Smooth muscle cell (in vitro differentiated cells): Measurements from ENCODE around the gene MRPL1. TPM values are rescaled to one million over a fixed set of nuclear protein-coding genes. Genes with fewer than 3 reads are reported as not detected.
A peak's percentile ranks its signal among the peaks of the same experiment; 100 is the strongest.

Experiments used
- DNase-seq: peaks from one replicate; lab custom pipeline; 2025; ENCODE audit not compliant: unreplicated experiment; lab: John Stamatoyannopoulos, UW
- H2AFZ ChIP-seq: fragments of 200-600 bp; sonication (generic); 2 replicates; pipeline ENCODE4 v1.6.0; 2016; ENCODE audit warnings: antibody characterized with exemption, low read depth, mild to moderate bottlenecking
- H3F3A ChIP-seq: fragments of 200-600 bp; sonication (generic); 2 replicates; pipeline ENCODE4 v1.6.0; 2017; ENCODE audit warnings: antibody characterized with exemption, low read depth
- H3K27ac ChIP-seq: fragments of 200-600 bp; sonication (generic); 2 replicates; pipeline ENCODE4 v1.5.1; 2016; ENCODE audit warnings: low read depth, mild to moderate bottlenecking
- H3K27me3 ChIP-seq: fragments of 200-600 bp; sonication (generic); 2 replicates; pipeline ENCODE4 v1.6.1; 2016; ENCODE audit warnings: low read depth, mild to moderate bottlenecking
- H3K36me3 ChIP-seq: fragments of 200-600 bp; sonication (generic); 2 replicates; pipeline ENCODE4 v1.5.1; 2016; ENCODE audit warnings: low read depth
- H3K4me1 ChIP-seq: fragments of 200-600 bp; sonication (generic); 2 replicates; pipeline ENCODE4 v1.5.1; 2016; ENCODE audit warnings: low read depth
- H3K4me2 ChIP-seq: fragments of 200-600 bp; sonication (generic); 2 replicates; pipeline ENCODE4 v1.6.0; 2016; ENCODE audit warnings: mild to moderate bottlenecking
- H3K4me3 ChIP-seq: fragments of 200-600 bp; sonication (generic); 2 replicates; pipeline ENCODE4 v1.5.1; 2016; ENCODE audit warnings: mild to moderate bottlenecking
- H3K79me2 ChIP-seq: fragments of 200-600 bp; sonication (generic); 2 replicates; pipeline ENCODE4 v1.6.0; 2016; ENCODE audit warnings: low read depth, mild to moderate bottlenecking
- H3K9ac ChIP-seq: fragments of 200-600 bp; sonication (generic); 2 replicates; pipeline ENCODE4 v1.6.0; 2016; ENCODE audit warnings: low read depth
- H3K9me3 ChIP-seq: fragments of 200-600 bp; sonication (generic); replicated peaks from 2 replicates; pipeline ENCODE4 v1.5.1; 2016; ENCODE audit warnings: low read depth
- H4K20me1 ChIP-seq: fragments of 200-600 bp; sonication (generic); 2 replicates; pipeline ENCODE4 v1.6.0; 2016; ENCODE audit warnings: low read depth
- WGBS: methylation state at CpG from one replicate; pipeline ENCODE4 v1.1.7; 2016; ENCODE audit warnings: low lambda C conversion rate; 5-methylcytosine and 5-hydroxymethylcytosine counted together
- polyA plus RNA-seq: library from polyadenylated mRNA; unstranded; fragments of >200 nt; fragmentation: Nextera tagmentation; extraction: Ambion mirVana; gene quantifications from 2 replicates; pipeline ENCODE4 v1.2.1, GENCODE V29; 2016
- total RNA-seq: library from RNA; depleted of rRNA; stranded (reverse); fragments of >200 nt; gene quantifications from 2 replicates; pipeline ENCODE4 v1.2.3, GENCODE V29; 2014
- TF ChIP-seq, protein P1 (sequence below): fragments of 200-600 bp; sonication (generic); IDR thresholded peaks from 2 replicates; pipeline ENCODE4 v1.5.1; 2017; ENCODE audit warnings: borderline replicate concordance, mild to moderate bottlenecking, antibody characterized with exemption; ENCODE audit not compliant: insufficient read depth, poor library complexity, severe bottlenecking

MRPL1 gene
- total and polyA plus RNA-seq, 2 experiments from 2014 or later: 20.2 to 31.6 TPM

DNA sequence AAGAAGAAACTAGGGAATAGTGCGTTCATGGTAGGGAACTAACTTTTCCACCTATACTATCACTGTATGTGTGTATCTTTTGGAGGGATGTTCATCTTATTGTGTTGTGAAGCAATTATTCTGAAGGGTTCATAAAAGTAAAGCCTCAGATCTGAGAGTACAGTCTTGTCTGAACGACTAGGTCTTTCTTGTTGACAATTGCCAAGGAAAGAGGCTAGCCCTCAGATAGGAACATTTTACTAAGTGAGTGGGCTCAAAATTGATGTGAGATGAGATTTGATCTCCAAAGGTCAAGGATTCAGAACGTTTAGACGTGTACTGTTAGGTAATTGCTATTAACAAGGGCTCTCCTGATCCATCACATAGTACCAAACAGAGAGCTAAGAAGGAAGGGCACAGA, 28.2 kb upstream of the MRPL1 start:
- H3K9me3 ChIP-seq: no peaks in the 10 kb centered on the region
- no peaks in the 10 kb centered on the region for H4K20me1 ChIP-seq
- H3K79me2 ChIP-seq: no peaks in the 10 kb centered on the region
- H3K4me2 ChIP-seq: no peak overlapping the region
- peaks cover 7% of the 10 kb centered on the region for H3K27me3 ChIP-seq
- H2AFZ ChIP-seq: no peak overlapping the region
- H3K36me3 ChIP-seq: no peaks in the 10 kb centered on the region
- no peak overlapping the region for H3K27ac ChIP-seq
- no peaks in the 10 kb centered on the region for H3K4me1 ChIP-seq
- TF ChIP-seq, protein P1, sequence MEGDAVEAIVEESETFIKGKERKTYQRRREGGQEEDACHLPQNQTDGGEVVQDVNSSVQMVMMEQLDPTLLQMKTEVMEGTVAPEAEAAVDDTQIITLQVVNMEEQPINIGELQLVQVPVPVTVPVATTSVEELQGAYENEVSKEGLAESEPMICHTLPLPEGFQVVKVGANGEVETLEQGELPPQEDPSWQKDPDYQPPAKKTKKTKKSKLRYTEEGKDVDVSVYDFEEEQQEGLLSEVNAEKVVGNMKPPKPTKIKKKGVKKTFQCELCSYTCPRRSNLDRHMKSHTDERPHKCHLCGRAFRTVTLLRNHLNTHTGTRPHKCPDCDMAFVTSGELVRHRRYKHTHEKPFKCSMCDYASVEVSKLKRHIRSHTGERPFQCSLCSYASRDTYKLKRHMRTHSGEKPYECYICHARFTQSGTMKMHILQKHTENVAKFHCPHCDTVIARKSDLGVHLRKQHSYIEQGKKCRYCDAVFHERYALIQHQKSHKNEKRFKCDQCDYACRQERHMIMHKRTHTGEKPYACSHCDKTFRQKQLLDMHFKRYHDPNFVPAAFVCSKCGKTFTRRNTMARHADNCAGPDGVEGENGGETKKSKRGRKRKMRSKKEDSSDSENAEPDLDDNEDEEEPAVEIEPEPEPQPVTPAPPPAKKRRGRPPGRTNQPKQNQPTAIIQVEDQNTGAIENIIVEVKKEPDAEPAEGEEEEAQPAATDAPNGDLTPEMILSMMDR: no peak
- no peaks in the 10 kb centered on the region for H3F3A ChIP-seq
- no peak for DNase-seq
- WGBS: 78% methylated on average over 4 of the region's 4 CpGs
- H3K9ac ChIP-seq: no peak overlapping the region
- no peak overlapping the region for H3K4me3 ChIP-seq

DNA sequence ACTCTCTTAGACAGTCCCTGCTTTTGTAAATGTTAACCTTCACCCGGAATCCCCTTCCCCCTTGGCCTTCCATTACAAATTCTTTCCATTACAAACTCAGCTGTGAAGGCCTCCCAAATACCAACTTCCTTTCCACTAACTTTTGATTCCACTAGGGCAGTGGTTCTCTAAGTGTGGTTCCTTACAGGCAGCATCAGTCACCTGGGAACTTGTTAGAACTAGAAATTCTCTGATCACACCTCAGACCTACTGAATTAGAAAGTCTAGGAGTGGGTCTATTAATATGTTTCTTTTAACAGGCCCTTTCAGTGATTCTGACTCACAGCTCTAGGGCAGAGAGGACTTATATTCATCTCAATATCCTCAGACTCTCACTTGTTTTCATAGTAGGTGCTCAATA, 19.0 kb upstream of the MRPL1 start:
- no peaks in the 10 kb centered on the region for H3K27me3 ChIP-seq
- 47% methylated on average over 1 of the region's 1 CpG for WGBS
- TF ChIP-seq, protein P1: no peak

DNA sequence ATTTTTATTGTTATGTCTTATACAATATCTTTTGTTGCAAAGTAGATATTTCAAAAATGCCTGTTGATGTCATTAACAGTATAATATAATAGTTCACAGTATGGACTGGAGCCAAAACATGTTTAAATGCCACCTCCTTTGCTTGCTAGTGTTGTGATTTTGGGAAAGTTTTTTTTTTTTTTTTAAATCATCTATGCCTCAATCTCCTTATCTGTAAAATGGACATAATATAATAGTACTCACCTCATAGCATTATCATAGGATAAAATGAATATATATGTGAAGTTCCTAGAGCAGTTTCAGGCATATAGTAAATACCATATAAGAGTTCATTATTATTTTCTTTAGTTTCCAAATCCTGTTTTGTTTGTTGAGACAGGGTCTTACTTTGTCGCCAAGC, 18.3 kb upstream of the MRPL1 start:
- H3K79me2 ChIP-seq: no peaks in the 10 kb centered on the region
- H3K4me1 ChIP-seq: no peaks in the 10 kb centered on the region
- WGBS: 100% methylated on average over 1 of the region's 1 CpG
- H2AFZ ChIP-seq: no peak overlapping the region
- H3F3A ChIP-seq: no peaks in the 10 kb centered on the region
- DNase-seq: no peak
- no peaks in the 10 kb centered on the region for H3K36me3 ChIP-seq
- no peak overlapping the region for H3K4me2 ChIP-seq
- H3K27me3 ChIP-seq: no peaks in the 10 kb centered on the region
- H3K9me3 ChIP-seq: no peaks in the 10 kb centered on the region
- no peak overlapping the region for H3K9ac ChIP-seq
- TF ChIP-seq, protein P1: no peak
- no peaks in the 10 kb centered on the region for H4K20me1 ChIP-seq
- H3K4me3 ChIP-seq: no peak overlapping the region
- H3K27ac ChIP-seq: no peak overlapping the region

More for the DNA sequence above, 19.0 kb upstream of the MRPL1 start:
- Histone ChIP-seq H4K20me1 (no peaks in the 10 kb centered on the region), H3K9ac (no peak overlapping the region), H3K9me3 (no peaks in the 10 kb centered on the region), H3K4me1 (no peaks in the 10 kb centered on the region), H2AFZ (peak overlapping the region; percentile 40), H3K79me2 (no peaks in the 10 kb centered on the region), H3K36me3 (no peaks in the 10 kb centered on the region), H3F3A (no peaks in the 10 kb centered on the region), H3K4me3 (no peak overlapping the region), H3K27ac (no peak overlapping the region), H3K4me2 (no peak overlapping the region)
- no peak for DNase-seq

DNA sequence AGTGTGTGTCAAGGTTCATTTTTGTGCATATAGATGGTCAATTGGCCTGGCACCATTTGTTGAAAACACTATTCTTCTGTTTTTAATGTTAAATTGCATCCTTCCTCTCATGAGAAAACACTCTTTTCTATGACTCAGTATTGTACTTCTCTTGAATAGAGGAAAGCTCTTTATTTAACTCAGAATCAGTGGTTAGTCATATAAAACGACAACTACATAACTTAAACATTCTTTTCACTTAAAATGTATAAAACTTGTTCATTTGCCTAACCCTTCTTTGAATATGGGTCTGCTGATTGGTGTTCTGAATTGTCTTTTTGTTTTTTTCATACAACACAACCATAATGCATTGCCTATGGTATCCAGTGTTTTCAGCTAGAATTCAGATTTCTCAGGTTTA, 17.2 kb upstream of the MRPL1 start:
- H3K4me1 ChIP-seq: no peaks in the 10 kb centered on the region
- no peak overlapping the region for H3K9ac ChIP-seq
- no peak overlapping the region for H3K27ac ChIP-seq
- H3K4me2 ChIP-seq: no peak overlapping the region
- no peaks in the 10 kb centered on the region for H3K27me3 ChIP-seq
- no peaks in the 10 kb centered on the region for H3K9me3 ChIP-seq
- no peak overlapping the region for H3K4me3 ChIP-seq
- no peak overlapping the region for H2AFZ ChIP-seq
- no peaks in the 10 kb centered on the region for H3K79me2 ChIP-seq
- no peaks in the 10 kb centered on the region for H3F3A ChIP-seq
- WGBS: 97% methylated on average over 1 of the region's 1 CpG
- H4K20me1 ChIP-seq: no peaks in the 10 kb centered on the region
- DNase-seq: no peak
- TF ChIP-seq, protein P1: no peak
- H3K36me3 ChIP-seq: no peaks in the 10 kb centered on the region
